ENCODE measurements around the gene WDR53. TPM values are rescaled to one million over a fixed set of nuclear protein-coding genes. Genes with fewer than 3 reads are reported as not detected.
"Not testable (repeated sequence)": the region's sequence is repeated elsewhere in the genome, so short reads cannot be mapped to it uniquely, and the experiment has no call there.

WDR53 gene
- polyA plus RNA-seq, 1 donor from 2014 or later: 4.3 TPM

- no peaks in the 10 kb centered on the region for H3F3A ChIP-seq (ENCODE audit: insufficient read depth, low read length, poor library complexity, severe bottlenecking)
- H3K9me3 ChIP-seq (ENCODE audit: low read length): no peaks in the 10 kb centered on the region
- H3K4me3 ChIP-seq (ENCODE audit: low read length): no peak overlapping the region
- TF ChIP-seq, protein P1, sequence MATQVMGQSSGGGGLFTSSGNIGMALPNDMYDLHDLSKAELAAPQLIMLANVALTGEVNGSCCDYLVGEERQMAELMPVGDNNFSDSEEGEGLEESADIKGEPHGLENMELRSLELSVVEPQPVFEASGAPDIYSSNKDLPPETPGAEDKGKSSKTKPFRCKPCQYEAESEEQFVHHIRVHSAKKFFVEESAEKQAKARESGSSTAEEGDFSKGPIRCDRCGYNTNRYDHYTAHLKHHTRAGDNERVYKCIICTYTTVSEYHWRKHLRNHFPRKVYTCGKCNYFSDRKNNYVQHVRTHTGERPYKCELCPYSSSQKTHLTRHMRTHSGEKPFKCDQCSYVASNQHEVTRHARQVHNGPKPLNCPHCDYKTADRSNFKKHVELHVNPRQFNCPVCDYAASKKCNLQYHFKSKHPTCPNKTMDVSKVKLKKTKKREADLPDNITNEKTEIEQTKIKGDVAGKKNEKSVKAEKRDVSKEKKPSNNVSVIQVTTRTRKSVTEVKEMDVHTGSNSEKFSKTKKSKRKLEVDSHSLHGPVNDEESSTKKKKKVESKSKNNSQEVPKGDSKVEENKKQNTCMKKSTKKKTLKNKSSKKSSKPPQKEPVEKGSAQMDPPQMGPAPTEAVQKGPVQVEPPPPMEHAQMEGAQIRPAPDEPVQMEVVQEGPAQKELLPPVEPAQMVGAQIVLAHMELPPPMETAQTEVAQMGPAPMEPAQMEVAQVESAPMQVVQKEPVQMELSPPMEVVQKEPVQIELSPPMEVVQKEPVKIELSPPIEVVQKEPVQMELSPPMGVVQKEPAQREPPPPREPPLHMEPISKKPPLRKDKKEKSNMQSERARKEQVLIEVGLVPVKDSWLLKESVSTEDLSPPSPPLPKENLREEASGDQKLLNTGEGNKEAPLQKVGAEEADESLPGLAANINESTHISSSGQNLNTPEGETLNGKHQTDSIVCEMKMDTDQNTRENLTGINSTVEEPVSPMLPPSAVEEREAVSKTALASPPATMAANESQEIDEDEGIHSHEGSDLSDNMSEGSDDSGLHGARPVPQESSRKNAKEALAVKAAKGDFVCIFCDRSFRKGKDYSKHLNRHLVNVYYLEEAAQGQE (IDR thresholded peaks at IDR 0.05; ENCODE audit: borderline replicate concordance): no peak
- TF ChIP-seq SMC3 (conservative IDR thresholded peaks at IDR 0.05; ENCODE audit: poor library complexity) (no peak), RAD21 (conservative IDR thresholded peaks at IDR 0.05) (no peak), MXI1 (conservative IDR thresholded peaks at IDR 0.05; ENCODE audit: poor library complexity, severe bottlenecking) (no peak), EZH2 (IDR thresholded peaks at IDR 0.05; ENCODE audit: borderline replicate concordance, insufficient read depth, low read length, poor library complexity, severe bottlenecking) (no peak), EP300 (conservative IDR thresholded peaks at IDR 0.05; ENCODE audit: poor library complexity, severe bottlenecking) (no peak), POLR2AphosphoS5 (IDR thresholded peaks at IDR 0.05) (no peak), TAF1 (IDR thresholded peaks at IDR 0.05; ENCODE audit: low read depth) (no peak)
- TF ChIP-seq, protein P2, sequence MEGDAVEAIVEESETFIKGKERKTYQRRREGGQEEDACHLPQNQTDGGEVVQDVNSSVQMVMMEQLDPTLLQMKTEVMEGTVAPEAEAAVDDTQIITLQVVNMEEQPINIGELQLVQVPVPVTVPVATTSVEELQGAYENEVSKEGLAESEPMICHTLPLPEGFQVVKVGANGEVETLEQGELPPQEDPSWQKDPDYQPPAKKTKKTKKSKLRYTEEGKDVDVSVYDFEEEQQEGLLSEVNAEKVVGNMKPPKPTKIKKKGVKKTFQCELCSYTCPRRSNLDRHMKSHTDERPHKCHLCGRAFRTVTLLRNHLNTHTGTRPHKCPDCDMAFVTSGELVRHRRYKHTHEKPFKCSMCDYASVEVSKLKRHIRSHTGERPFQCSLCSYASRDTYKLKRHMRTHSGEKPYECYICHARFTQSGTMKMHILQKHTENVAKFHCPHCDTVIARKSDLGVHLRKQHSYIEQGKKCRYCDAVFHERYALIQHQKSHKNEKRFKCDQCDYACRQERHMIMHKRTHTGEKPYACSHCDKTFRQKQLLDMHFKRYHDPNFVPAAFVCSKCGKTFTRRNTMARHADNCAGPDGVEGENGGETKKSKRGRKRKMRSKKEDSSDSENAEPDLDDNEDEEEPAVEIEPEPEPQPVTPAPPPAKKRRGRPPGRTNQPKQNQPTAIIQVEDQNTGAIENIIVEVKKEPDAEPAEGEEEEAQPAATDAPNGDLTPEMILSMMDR (IDR thresholded peaks at IDR 0.05; ENCODE audit: poor library complexity, severe bottlenecking): no peak
- H3K9ac ChIP-seq (ENCODE audit: low read length): no peak overlapping the region
- H3K36me3 ChIP-seq (ENCODE audit: insufficient read depth, low read length): no peaks in the 10 kb centered on the region
- H3K4me2 ChIP-seq (ENCODE audit: low read length): no peak overlapping the region
- H3K9me2 ChIP-seq (ENCODE audit: insufficient read depth, low read length): no peaks in the 10 kb centered on the region
- no peak overlapping the region for H2AFZ ChIP-seq (ENCODE audit: low read depth, low read length)
- H3K27me3 ChIP-seq (ENCODE audit: insufficient read depth, low read depth, low read length): no peaks in the 10 kb centered on the region
- H3K79me2 ChIP-seq (replicated peaks; ENCODE audit: insufficient read depth, low read length): peaks cover 55% of the 10 kb centered on the region
- no peak overlapping the region for H3K27ac ChIP-seq (ENCODE audit: low read length)
- no peaks in the 10 kb centered on the region for H4K20me1 ChIP-seq (ENCODE audit: insufficient read depth)
These were observed 4.0 kb upstream of the WDR53 start for GRCh38 chr3:196572389-196572788.

GRCh38 chr3:196570332-196570731 is 2.0 kb upstream of the WDR53 start:
- not testable (repeated sequence) for H3K9me3 ChIP-seq (ENCODE audit: low read length); H3K27me3 ChIP-seq (ENCODE audit: insufficient read depth, low read depth, low read length); H4K20me1 ChIP-seq (ENCODE audit: insufficient read depth); H3K27ac ChIP-seq (ENCODE audit: low read length); H3K36me3 ChIP-seq (ENCODE audit: insufficient read depth, low read length); H2AFZ ChIP-seq (ENCODE audit: low read depth, low read length); H3K9ac ChIP-seq (ENCODE audit: low read length); H3K9me2 ChIP-seq (ENCODE audit: insufficient read depth, low read length); H3K4me2 ChIP-seq (ENCODE audit: low read length); H3F3A ChIP-seq (ENCODE audit: insufficient read depth, low read length, poor library complexity, severe bottlenecking)
- peak overlapping the region; percentile 86 for H3K4me3 ChIP-seq (ENCODE audit: low read length)
- peaks cover 49% of the 10 kb centered on the region for H3K79me2 ChIP-seq (replicated peaks; ENCODE audit: insufficient read depth, low read length)

DNA sequence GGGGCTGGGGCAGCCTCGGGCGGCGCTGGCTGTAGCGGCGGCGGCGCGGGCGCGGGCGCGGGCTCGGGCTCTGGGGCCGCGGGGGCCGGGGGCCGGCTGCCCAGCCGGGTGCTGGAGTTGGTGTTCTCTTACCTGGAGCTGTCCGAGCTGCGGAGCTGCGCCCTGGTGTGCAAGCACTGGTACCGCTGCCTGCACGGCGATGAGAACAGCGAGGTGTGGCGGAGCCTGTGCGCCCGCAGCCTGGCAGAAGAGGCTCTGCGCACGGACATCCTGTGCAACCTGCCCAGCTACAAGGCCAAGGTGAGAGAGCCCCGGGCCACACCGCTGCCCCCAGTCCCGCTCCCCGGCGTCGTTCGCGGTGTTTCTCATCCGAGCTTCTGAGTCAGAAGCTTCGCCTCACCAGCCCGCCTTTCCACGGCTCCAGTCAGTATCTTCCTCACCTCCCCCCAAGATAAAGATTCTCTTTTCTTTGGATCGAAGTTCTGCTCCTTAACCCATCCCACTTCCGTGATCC is 706 bp upstream of the WDR53 start:
- H3K4me3 ChIP-seq (ENCODE audit: low read length): peak overlapping the region; percentile 86

More for the DNA sequence above, 706 bp upstream of the WDR53 start:
- Histone ChIP-seq H4K20me1 (ENCODE audit: insufficient read depth) (no peaks in the 10 kb centered on the region), H3F3A (ENCODE audit: insufficient read depth, low read length, poor library complexity, severe bottlenecking) (no peaks in the 10 kb centered on the region), H3K9me3 (ENCODE audit: low read length) (no peaks in the 10 kb centered on the region), H3K4me2 (ENCODE audit: low read length) (peak overlapping the region; percentile 87), H3K27ac (ENCODE audit: low read length) (peak overlapping the region; percentile 42), H3K9ac (ENCODE audit: low read length) (peak overlapping the region; percentile 67), H3K36me3 (ENCODE audit: insufficient read depth, low read length) (no peaks in the 10 kb centered on the region), H3K9me2 (ENCODE audit: insufficient read depth, low read length) (no peaks in the 10 kb centered on the region), H3K79me2 (replicated peaks; ENCODE audit: insufficient read depth, low read length) (peaks cover 40% of the 10 kb centered on the region), H3K27me3 (ENCODE audit: insufficient read depth, low read depth, low read length) (no peaks in the 10 kb centered on the region), H2AFZ (ENCODE audit: low read depth, low read length) (peak overlapping the region; percentile 4)
- TF ChIP-seq EP300 (conservative IDR thresholded peaks at IDR 0.05; ENCODE audit: poor library complexity, severe bottlenecking) (no peak), TAF1 (IDR thresholded peaks at IDR 0.05; ENCODE audit: low read depth) (no peak), RAD21 (conservative IDR thresholded peaks at IDR 0.05) (no peak), SMC3 (conservative IDR thresholded peaks at IDR 0.05; ENCODE audit: poor library complexity) (no peak), POLR2AphosphoS5 (IDR thresholded peaks at IDR 0.05) (no peak), MXI1 (conservative IDR thresholded peaks at IDR 0.05; ENCODE audit: poor library complexity, severe bottlenecking) (no peak), EZH2 (IDR thresholded peaks at IDR 0.05; ENCODE audit: borderline replicate concordance, insufficient read depth, low read length, poor library complexity, severe bottlenecking) (no peak)
- TF ChIP-seq, protein P1 (IDR thresholded peaks at IDR 0.05; ENCODE audit: borderline replicate concordance): no peak
- TF ChIP-seq, protein P2 (IDR thresholded peaks at IDR 0.05; ENCODE audit: poor library complexity, severe bottlenecking): no peak
